ENCODE measurements around the gene ZDHHC14. TPM values are rescaled to one million over a fixed set of nuclear protein-coding genes. Genes with fewer than 3 reads are reported as not detected.

ZDHHC14 gene
- total and polyA plus RNA-seq, 2 of the 8 experiments (the other 6 are each of a cell fraction or from before 2014, with no cell fraction given), result 2.9 to 5.3 TPM

DNA sequence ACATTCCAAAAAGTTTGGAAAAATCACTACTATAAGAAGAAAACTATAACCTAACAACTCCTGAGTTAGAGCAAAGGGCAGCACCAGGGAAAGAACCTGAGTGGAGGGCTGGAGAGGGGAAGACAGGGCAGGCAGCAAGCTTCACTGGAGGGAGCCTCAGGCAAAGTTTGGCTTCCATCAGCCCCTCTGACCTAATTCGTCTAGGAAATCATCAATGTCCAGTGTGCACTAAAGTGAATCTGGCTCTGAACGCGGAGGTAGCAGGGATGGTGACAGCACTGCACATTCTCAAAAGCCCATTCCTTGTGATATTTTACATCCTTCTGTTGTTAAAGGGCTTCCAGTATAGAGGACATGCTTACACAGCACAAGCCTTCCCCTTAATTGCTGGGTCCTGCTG is 87.1 kb downstream of the ZDHHC14 start:
- Histone ChIP-seq H3K14ac (ENCODE audit: insufficient read length) (no peak overlapping the region), H2AK5ac (ENCODE audit: low read depth, low read length) (no peak overlapping the region), H2BK15ac (ENCODE audit: low read length) (no peak overlapping the region), H3K4ac (replicated peaks; ENCODE audit: insufficient read length, low read depth, low read length) (no peak overlapping the region), H3K56ac (replicated peaks; ENCODE audit: insufficient read length, low read depth, low read length) (no peak overlapping the region), H3K36me3 (ENCODE audit: control insufficient read depth in 2 of 4, insufficient read depth in 4 of 4, low read length in 3 of 4) (no peaks in the 10 kb centered on the region), H3K23me2 (ENCODE audit: low read depth, low read length) (no peaks in the 10 kb centered on the region; the same call in 1 of the 2 replicates), H2BK12ac (ENCODE audit: low read depth, low read length) (no peak overlapping the region), H3K4me2 (ENCODE audit: insufficient read depth in 1 of 2, low read depth in 2 of 2, low read length in 2 of 2) (no peak overlapping the region), H3K23ac (ENCODE audit: insufficient read length) (no peak overlapping the region), H3K9ac (replicated peaks in 1 of 4; ENCODE audit: extremely low read depth in 1 of 4, low read depth in 3 of 4, low read length in 3 of 4) (no peak overlapping the region), H2BK20ac (ENCODE audit: low read length) (no peak overlapping the region), H3K27ac (ENCODE audit: low read depth, low read length) (no peak overlapping the region), H4K5ac (ENCODE audit: insufficient read length, low read depth, low read length) (no peak overlapping the region), H4K91ac (replicated peaks; ENCODE audit: insufficient read length, low read length) (no peak overlapping the region), H2BK120ac (replicated peaks; ENCODE audit: low read depth, low read length) (no peak overlapping the region), H3K9me3 (ENCODE audit: insufficient read depth in 2 of 2, low read depth in 1 of 2, low read length in 1 of 2) (no peaks in the 10 kb centered on the region), H3K4me1 (replicated peaks in 1 of 4; ENCODE audit: control insufficient read depth in 3 of 4, insufficient read depth in 4 of 4, low read length in 3 of 4) (peaks cover 0 to 14% (median 0%) of the 10 kb centered on the region in 4 experiments; a peak in 5 of 7 replicates), H2AFZ (ENCODE audit: low read length) (no peak overlapping the region), H3K79me1 (ENCODE audit: low read depth, low read length) (no peaks in the 10 kb centered on the region; the same call in 1 of the 2 replicates), H2BK5ac (ENCODE audit: low read depth, low read length) (no peak overlapping the region), H4K20me1 (replicated peaks in 1 of 2; ENCODE audit: control insufficient read depth in 1 of 2, insufficient read depth in 2 of 2, low read length in 2 of 2) (no peaks in the 10 kb centered on the region), H3K4me3 (ENCODE audit: extremely low read depth in 1 of 4, insufficient read depth in 2 of 4, low read depth in 3 of 4, low read length in 4 of 4) (no peak overlapping the region), H3K79me2 (ENCODE audit: control insufficient read depth in 1 of 2, insufficient read depth in 2 of 2, low read length in 2 of 2) (no peaks in the 10 kb centered on the region), H3K18ac (ENCODE audit: extremely low read depth, low read length) (no peak overlapping the region), H3K27me3 (replicated peaks in 1 of 4; ENCODE audit: control insufficient read depth in 3 of 4, extremely low read depth in 1 of 4, insufficient read depth in 3 of 4, low read length in 3 of 4) (no peaks in the 10 kb centered on the region), H4K8ac (ENCODE audit: extremely low read depth, insufficient read depth, low read length) (no peak overlapping the region)
- FAIRE-seq (no peak), DNase-seq (ENCODE audit: low read depth in 1 of 2, low spot score in 2 of 2) (no peak)
- POLR2A ChIA-PET (ENCODE audit: partially characterized antibody), result no interaction called here
- CTCF ChIA-PET (ENCODE audit: partially characterized antibody), result no interaction called here
- 86% methylated on average over 3 of the region's 3 CpGs; no CpG with 5 or more reads in 1 of the 2 experiments for WGBS, 2 experiments (ENCODE audit: extremely low coverage in 1 of 2, insufficient coverage in 1 of 2, insufficient read length in 1 of 2, insufficient replicate concordance in 2 of 2, low coverage in 1 of 2, low lambda C conversion rate in 2 of 2, missing lambda C conversion rate in 1 of 2)
- TF ChIP-seq PHF8 (conservative IDR thresholded peaks at IDR 0.05; ENCODE audit: low read depth, low read length), result no peak
- TF ChIP-seq CREB1 (IDR thresholded peaks at IDR 0.05), result no peak
- no peak for TF ChIP-seq YY1 (IDR thresholded peaks at IDR 0.05; ENCODE audit: low read depth, low read length)
- TF ChIP-seq, protein P1, sequence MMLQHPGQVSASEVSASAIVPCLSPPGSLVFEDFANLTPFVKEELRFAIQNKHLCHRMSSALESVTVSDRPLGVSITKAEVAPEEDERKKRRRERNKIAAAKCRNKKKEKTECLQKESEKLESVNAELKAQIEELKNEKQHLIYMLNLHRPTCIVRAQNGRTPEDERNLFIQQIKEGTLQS (IDR thresholded peaks at IDR 0.05; ENCODE audit: insufficient read depth, low read depth, low read length), result no peak
- TF ChIP-seq BRCA1 (IDR thresholded peaks at IDR 0.05; ENCODE audit: low read depth, low read length), result no peak
- TF ChIP-seq, protein P2, sequence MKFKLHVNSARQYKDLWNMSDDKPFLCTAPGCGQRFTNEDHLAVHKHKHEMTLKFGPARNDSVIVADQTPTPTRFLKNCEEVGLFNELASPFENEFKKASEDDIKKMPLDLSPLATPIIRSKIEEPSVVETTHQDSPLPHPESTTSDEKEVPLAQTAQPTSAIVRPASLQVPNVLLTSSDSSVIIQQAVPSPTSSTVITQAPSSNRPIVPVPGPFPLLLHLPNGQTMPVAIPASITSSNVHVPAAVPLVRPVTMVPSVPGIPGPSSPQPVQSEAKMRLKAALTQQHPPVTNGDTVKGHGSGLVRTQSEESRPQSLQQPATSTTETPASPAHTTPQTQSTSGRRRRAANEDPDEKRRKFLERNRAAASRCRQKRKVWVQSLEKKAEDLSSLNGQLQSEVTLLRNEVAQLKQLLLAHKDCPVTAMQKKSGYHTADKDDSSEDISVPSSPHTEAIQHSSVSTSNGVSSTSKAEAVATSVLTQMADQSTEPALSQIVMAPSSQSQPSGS (IDR thresholded peaks at IDR 0.05; ENCODE audit: low read length), result no peak
- TF ChIP-seq CBX8 (IDR thresholded peaks at IDR 0.05; ENCODE audit: borderline replicate concordance, low read depth, low read length), result no peak
- TF ChIP-seq, protein P3, sequence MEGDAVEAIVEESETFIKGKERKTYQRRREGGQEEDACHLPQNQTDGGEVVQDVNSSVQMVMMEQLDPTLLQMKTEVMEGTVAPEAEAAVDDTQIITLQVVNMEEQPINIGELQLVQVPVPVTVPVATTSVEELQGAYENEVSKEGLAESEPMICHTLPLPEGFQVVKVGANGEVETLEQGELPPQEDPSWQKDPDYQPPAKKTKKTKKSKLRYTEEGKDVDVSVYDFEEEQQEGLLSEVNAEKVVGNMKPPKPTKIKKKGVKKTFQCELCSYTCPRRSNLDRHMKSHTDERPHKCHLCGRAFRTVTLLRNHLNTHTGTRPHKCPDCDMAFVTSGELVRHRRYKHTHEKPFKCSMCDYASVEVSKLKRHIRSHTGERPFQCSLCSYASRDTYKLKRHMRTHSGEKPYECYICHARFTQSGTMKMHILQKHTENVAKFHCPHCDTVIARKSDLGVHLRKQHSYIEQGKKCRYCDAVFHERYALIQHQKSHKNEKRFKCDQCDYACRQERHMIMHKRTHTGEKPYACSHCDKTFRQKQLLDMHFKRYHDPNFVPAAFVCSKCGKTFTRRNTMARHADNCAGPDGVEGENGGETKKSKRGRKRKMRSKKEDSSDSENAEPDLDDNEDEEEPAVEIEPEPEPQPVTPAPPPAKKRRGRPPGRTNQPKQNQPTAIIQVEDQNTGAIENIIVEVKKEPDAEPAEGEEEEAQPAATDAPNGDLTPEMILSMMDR (IDR thresholded peaks at IDR 0.05; ENCODE audit: control extremely low read depth in 1 of 3, insufficient read depth in 1 of 3, low read depth in 1 of 3, low read length in 3 of 3), result no peak
- TF ChIP-seq HDAC2 (IDR thresholded peaks at IDR 0.05; ENCODE audit: borderline replicate concordance in 1 of 2, low read depth in 2 of 2, low read length in 2 of 2), result no peak
